Left ventricle myocardium inferior (tissue), 1 donor: ENCODE results near the gene MFSD12. TPM values are rescaled to one million over a fixed set of nuclear protein-coding genes. Genes with fewer than 3 reads are reported as not detected.

Source experiments
- DNase-seq: peaks from one replicate; pipeline ENCODE4 v3.0.0-alpha.2; 2020
- H3K27ac ChIP-seq: fragments of 200-600 bp; replicated peaks from 2 replicates; pipeline ENCODE4 v1.8.0; 2021
- H3K27me3 ChIP-seq: fragments of 200-600 bp; 2 replicates; pipeline ENCODE4 v1.8.0; 2021; ENCODE audit warnings: low read depth
- H3K36me3 ChIP-seq: fragments of 200-600 bp; 2 replicates; pipeline ENCODE4 v1.8.0; 2021
- H3K4me1 ChIP-seq: fragments of 200-600 bp; 2 replicates; pipeline ENCODE4 v1.8.0; 2021
- H3K4me3 ChIP-seq: fragments of 200-600 bp; 2 replicates; pipeline ENCODE4 v1.8.0; 2021; ENCODE audit warnings: mild to moderate bottlenecking, moderate library complexity
- H3K9me3 ChIP-seq: fragments of 200-600 bp; replicated peaks from 2 replicates; pipeline ENCODE4 v1.8.0; 2021
- CTCF ChIP-seq: fragments of 200-600 bp; IDR thresholded peaks from 2 replicates; pipeline ENCODE4 v1.8.0; 2021; ENCODE audit warnings: antibody characterized with exemption, mild to moderate bottlenecking, borderline replicate concordance
- intact Hi-C: fragments of 100-400 bp; cut with micrococcal nuclease; formaldehyde crosslinking; loops from one replicate; pipeline ENCODE4 v1.11.0; 2022
- total RNA-seq: library from RNA; stranded (reverse); fragmentation: NEBNext Ultra II Directional; extraction: Animal tissue kit (Norgen Biotek cat#: 25700); gene quantifications from one replicate; pipeline ENCODE4 v1.2.1, GENCODE V29; 2021
- donor health status: DM: no; HTN: yes; CAD: no; lungs with severe emphysema.

The MFSD12 gene
- total RNA-seq, 1 donor from 2014 or later = 23.5 TPM

GRCh38 chr19:3545669-3546034 is 11.7 kb downstream of the MFSD12 start:
- H3K4me3 ChIP-seq = no peak overlapping the region
- no peak for TF ChIP-seq CTCF
- H3K36me3 ChIP-seq = peaks cover 14% of the 10 kb centered on the region
- H3K27me3 ChIP-seq = no peaks in the 10 kb centered on the region
- intact Hi-C loops = no loop called here
- no peaks in the 10 kb centered on the region for H3K9me3 ChIP-seq
- no peak overlapping the region for H3K27ac ChIP-seq
- no peak for DNase-seq
- H3K4me1 ChIP-seq = peaks cover 11% of the 10 kb centered on the region

GRCh38 chr19:3544742-3545668 is 12.4 kb downstream of the MFSD12 start:
- peaks cover 11% of the 10 kb centered on the region for H3K4me1 ChIP-seq
- intact Hi-C loops = no loop called here
- TF ChIP-seq CTCF = peak; percentile 94
- no peaks in the 10 kb centered on the region for H3K27me3 ChIP-seq
- DNase-seq = peak; percentile 71
- no peak overlapping the region for H3K27ac ChIP-seq
- no peak overlapping the region for H3K4me3 ChIP-seq
- H3K9me3 ChIP-seq = no peaks in the 10 kb centered on the region
- H3K36me3 ChIP-seq = peaks cover 14% of the 10 kb centered on the region

GRCh38 chr19:3544058-3544376 is 13.4 kb downstream of the MFSD12 start:
- Histone ChIP-seq H3K9me3 (no peaks in the 10 kb centered on the region), H3K4me1 (peaks cover 11% of the 10 kb centered on the region), H3K36me3 (peaks cover 17% of the 10 kb centered on the region), H3K27me3 (no peaks in the 10 kb centered on the region), H3K27ac (no peak overlapping the region), H3K4me3 (no peak overlapping the region)
- intact Hi-C loops = no loop called here
- DNase-seq = no peak
- TF ChIP-seq CTCF = no peak

- H3K9me3 ChIP-seq = no peaks in the 10 kb centered on the region
- intact Hi-C loops = no loop called here
- peaks cover 17% of the 10 kb centered on the region for H3K36me3 ChIP-seq
- no peak overlapping the region for H3K27ac ChIP-seq
- H3K4me3 ChIP-seq = no peak overlapping the region
- H3K27me3 ChIP-seq = no peaks in the 10 kb centered on the region
- H3K4me1 ChIP-seq = peaks cover 11% of the 10 kb centered on the region
- TF ChIP-seq CTCF = no peak
- no peak for DNase-seq
These were observed 14.0 kb downstream of the MFSD12 start for GRCh38 chr19:3543150-3544057.

GRCh38 chr19:3539756-3540118 is 17.6 kb downstream of the MFSD12 start:
- no peak overlapping the region for H3K4me3 ChIP-seq
- no peak overlapping the region for H3K27ac ChIP-seq
- intact Hi-C loops = no loop called here
- no peaks in the 10 kb centered on the region for H3K27me3 ChIP-seq
- peaks cover 26% of the 10 kb centered on the region for H3K36me3 ChIP-seq
- DNase-seq = no peak
- TF ChIP-seq CTCF = no peak
- peaks cover 18% of the 10 kb centered on the region for H3K4me1 ChIP-seq
- H3K9me3 ChIP-seq = no peaks in the 10 kb centered on the region
